HG03064 (cell line): ENCODE measurements around the gene GTF2H4.
"Not testable (repeated sequence)": the region's sequence is repeated elsewhere in the genome, so short reads cannot be mapped to it uniquely, and the experiment has no call there.

ENCODE experiments used
- ATAC-seq: cut with Tn5 transposase; IDR thresholded peaks from one replicate; pipeline ENCODE4 v1.9.1; 2021; ENCODE audit warnings: low read depth; ENCODE audit not compliant: unreplicated experiment

Gene GTF2H4

DNA sequence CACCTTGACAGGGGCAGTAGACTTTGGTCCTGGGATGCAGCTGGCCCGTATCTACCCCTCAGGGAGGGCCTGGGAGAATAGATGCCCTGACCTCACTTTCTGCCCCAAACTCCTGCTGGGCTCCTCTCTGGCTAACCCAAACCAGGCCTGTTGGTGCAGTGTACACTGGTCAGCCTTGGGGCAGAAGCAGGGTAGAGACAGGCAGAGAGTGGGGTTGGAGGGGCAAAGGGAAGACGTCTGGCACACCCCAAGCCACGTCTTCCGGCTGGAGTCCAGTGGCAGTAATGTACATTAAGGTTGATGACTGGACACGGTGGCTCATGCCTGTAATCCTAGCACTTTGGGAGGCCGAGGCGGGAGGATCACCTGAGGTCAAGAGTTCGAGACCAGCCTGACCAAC, 14.3 kb upstream of the GTF2H4 start:
- ATAC-seq: no peak

- no peak for ATAC-seq
Observed at GRCh38 chr6:30894381-30894780, 13.6 kb upstream of the GTF2H4 start.

DNA sequence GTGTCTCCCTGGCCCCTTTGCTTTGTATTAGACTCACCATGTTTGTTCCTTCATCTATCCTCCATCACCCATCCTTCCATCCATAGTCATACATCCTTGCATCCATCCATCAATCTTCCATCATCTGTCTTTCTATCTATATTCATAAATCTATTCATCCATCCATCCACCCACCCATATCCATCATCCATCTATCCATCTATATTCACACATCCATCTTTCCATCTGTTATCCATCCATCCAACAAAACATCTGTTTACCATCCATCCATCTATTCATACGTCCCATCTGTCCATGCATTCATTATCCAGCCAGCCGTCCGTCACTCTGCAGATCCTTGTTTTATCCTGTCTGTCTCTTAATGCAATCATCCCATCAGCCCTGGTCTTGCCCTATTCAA, 13.1 kb upstream of the GTF2H4 start:
- ATAC-seq: no peak

DNA sequence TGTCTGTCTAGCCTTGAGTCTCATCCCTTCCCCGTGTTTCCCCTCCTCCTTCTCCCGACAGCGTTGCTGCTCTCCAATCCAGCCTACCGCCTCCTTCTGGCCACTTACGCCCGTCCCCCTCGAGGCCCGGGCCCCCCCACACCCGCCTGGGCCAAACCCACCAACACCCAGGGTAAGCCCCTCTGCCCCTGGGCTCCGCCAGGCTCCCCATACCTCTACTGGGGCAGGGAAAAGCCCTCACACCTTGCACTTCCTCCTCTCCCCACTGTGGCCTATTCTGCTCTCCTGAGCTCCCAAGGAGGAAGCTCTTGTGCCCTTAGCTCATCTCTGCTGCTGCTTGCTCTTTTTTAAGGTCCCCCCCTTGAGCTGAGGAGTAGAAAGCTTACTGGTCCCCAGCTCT, 12.7 kb upstream of the GTF2H4 start:
- no peak for ATAC-seq

DNA sequence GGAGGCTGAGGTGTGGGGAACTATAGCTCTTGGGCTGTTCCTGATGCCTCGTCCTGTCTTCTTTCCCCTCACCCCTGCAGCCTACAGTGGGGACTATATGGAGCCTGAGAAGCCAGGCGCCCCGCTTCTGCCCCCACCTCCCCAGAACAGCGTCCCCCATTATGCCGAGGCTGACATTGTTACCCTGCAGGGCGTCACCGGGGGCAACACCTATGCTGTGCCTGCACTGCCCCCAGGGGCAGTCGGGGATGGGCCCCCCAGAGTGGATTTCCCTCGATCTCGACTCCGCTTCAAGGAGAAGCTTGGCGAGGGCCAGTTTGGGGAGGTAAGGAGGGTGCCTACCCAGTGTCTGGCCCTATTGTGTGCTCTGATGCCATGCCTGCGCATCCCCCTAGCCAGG, 11.5 kb upstream of the GTF2H4 start:
- ATAC-seq: no peak

GRCh38 chr6:30897882-30898281, 10.1 kb upstream of the GTF2H4 start:
- ATAC-seq: no peak

DNA sequence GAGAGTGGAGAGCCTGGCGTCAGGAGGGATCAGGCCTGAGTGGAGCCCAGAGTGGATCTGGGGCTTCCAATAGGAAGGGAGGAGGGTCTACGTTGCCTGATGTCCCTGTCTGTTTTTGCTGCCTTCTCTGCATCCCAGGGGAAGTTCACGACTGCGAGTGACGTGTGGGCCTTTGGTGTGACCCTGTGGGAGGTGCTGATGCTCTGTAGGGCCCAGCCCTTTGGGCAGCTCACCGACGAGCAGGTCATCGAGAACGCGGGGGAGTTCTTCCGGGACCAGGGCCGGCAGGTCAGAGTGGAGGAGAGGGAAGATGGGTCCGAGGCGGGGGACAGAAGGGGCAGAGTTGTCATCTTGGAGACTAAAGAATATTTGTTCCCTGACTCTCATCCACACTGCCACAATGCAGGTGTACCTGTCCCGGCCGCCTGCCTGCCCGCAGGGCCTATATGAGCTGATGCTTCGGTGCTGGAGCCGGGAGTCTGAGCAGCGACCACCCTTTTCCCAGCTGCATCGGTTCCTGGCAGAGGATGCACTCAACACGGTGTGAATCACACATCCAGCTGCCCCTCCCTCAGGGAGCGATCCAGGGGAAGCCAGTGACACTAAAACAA, 9.2 kb upstream of the GTF2H4 start:
- ATAC-seq: no peak

DNA sequence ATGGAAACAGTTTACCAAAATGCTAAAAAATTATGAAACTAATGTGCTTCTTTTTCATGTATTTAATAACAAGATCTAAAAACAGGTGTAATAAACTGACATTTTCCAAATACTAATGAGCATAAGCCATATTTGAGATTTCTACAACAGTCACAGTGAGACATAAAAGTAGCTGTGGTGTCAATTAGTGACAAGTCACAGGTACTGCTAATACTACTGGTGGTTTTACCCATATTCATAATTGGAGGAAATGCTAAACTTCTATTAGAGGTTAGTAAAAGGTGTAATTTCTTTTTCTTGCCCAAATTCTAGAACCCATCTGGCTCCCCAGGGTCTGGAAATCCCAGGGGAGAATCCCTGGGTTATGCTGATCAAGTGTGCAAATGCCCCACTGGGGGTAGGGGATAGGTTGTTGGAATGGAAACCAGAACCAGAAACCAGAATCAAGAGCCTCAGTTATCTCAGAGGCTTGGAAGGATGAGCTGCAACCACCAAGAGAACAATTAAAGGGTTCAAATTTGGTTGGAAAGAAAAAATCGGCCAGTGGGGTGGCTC, 7.1 kb upstream of the GTF2H4 start:
- ATAC-seq: no peak

DNA sequence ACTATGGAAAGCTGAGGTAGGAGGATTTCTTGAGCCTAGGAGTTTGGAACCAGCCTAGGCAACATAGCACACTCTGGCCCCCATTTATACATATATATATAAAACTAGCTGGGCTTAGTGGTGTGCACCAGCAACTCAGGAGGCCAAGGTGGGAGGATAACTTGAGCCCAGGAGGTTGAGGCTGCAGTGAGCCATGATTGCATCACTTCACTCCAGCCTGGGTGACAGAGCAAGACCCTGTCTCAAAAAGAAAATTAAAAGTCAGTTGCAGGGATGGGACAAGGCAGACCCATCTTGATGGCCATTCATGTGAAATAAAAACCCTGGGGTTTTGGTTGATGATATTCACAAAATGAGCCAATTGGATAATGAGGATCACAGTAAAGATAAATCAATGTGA, 6.6 kb upstream of the GTF2H4 start:
- no peak for ATAC-seq

- not testable (repeated sequence) for ATAC-seq
Observed at GRCh38 chr6:30902196-30902595, 5.8 kb upstream of the GTF2H4 start.

- no peak for ATAC-seq
Observed at GRCh38 chr6:30902709-30903108, 5.3 kb upstream of the GTF2H4 start.

DNA sequence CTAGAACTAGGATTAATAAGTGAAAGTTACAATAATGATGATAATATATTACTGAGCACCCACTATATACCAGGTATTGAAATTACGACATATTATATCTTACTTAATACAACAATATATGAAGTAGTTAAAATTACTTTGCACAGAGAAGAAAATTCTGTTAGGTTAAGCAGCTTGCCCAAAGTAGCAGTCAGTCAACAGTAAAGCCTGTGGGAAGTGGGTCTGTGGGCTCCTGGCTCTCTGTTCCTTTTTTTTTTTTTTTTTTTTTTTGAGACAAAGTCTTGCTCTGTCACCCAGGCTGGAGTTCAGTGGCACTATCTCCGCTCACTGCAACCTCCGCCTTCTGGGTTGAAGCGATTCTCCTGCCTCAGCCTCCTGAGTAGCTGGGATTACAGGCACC, 4.8 kb upstream of the GTF2H4 start:
- ATAC-seq: no peak

DNA sequence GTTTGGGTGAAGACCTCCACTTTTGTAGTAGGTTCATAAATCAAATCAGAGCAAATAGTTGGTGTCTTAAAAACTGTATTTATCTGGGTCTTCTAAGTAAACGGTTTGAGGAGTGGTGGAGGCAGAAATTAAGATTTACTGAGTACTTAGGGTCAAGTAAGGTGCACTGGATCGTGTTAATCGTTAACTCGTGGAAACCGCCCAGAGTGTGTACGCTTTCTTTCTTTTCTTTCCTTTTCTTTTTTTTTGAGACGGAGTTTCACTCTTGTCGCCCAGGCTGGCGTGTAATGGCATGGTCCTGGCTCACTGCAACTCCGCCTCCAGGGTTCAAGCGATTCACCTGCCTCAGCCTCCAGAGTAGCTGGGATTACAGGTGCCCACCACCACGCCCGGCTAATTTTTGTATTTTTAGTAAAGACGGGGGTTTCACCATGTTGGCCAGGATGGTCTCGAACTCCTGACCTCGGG, 683 bp upstream of the GTF2H4 start:
- ATAC-seq: not testable (repeated sequence)

DNA sequence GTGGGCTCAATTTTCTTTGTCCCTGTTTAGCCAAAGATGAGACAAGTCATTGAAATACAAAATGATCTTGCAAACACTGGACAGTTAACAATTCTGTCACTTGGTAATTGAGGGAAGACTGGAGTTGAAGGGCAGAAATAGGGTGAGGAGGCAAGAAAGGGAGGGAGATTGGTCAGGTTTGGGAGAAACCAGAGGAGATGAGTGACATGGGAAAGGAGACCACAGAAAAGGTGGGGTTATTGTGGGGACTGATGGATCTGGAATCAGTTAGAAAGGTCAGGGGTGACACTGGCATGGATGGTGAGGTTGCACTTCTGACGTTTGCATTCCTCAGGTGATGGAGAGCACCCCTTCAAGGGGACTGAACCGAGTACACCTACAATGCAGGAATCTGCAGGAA, 693 bp downstream of the GTF2H4 start:
- ATAC-seq: no peak

- not testable (repeated sequence) for ATAC-seq
Observed at GRCh38 chr6:30910473-30910872, 2.5 kb downstream of the GTF2H4 start.

GRCh38 chr6:30912746-30913520, 4.9 kb downstream of the GTF2H4 start:
- ATAC-seq: no peak

- no peak for ATAC-seq
Observed at GRCh38 chr6:30913721-30914075, 5.7 kb downstream of the GTF2H4 start.

DNA sequence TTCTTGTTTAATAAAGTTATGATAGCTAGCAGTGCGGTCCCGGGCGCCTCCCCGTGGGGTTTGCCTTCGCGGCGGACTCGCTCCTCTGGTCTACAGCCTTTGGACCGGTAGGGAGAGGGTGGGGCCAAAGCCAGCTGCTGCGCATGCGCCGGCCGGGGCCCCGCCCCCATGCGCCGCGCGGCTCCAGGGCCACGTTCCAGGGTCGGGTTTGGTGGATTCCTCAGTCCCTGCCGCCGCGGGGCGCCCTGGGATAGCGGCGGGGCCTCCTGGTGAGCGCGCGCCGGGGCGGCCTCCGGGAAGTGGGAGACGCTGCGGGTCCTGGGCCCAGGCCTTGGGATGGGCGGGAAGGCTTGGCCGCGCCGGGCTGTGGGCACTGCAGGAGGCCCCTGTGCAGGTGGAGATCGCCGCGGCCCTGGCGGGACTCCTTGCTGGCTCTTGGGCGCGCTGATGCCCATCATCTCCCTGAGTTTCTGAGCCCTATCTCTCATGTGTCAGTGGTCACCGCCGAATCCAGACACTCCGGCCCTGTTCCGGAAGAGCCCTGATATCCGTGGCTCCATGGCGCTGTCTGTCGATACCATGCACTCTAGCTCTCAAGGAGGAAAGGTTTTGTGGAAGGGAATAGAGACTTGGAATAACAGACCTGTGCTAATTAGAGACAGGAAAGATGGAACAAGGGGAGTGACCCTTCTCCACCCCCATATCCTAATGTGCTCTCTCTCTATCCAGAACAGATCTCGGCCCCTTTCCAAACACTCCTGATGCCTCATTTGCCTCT, 6.3 kb downstream of the GTF2H4 start, which contains the start of gene VARS2:
TSS of gene VARS2 (plus strand) at position 163 of the 778 bp plus-strand sequence. CDS start at position 762, 599 bp downstream.
- no peak for ATAC-seq

DNA sequence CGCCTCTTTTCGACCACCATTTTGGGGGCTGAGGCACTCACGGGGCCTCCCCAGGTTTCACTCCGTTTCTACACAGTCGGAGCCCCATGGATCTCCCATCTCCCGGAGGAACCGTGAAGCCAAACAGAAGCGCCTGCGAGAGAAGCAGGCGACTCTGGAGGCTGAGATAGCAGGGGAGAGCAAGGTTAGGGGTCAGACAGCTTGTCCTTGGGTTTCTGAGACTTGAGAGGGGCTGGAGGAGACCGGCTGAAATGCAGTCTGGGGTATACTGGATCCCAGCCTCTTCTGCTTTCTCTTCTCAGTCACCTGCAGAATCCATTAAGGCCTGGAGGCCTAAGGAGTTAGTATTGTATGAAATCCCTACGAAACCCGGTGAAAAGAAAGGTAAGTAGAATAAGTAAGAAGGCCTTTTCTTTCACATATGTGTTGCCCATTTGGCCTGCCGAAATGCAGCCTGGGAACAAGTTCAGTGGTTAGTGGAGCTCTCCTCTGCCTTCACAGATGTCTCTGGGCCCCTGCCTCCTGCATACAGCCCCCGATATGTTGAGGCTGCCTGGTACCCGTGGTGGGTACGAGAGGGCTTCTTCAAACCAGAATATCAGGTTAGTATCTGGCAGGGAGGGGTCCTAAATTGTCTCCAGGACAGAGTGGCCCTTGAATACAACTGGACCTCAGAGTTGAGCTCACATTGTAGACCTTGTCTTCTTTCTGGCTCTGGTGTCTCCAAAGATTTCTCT, 7.0 kb downstream of the GTF2H4 start:
- no peak for ATAC-seq

- no peak for ATAC-seq
Observed at GRCh38 chr6:30915591-30915946, 7.6 kb downstream of the GTF2H4 start.

DNA sequence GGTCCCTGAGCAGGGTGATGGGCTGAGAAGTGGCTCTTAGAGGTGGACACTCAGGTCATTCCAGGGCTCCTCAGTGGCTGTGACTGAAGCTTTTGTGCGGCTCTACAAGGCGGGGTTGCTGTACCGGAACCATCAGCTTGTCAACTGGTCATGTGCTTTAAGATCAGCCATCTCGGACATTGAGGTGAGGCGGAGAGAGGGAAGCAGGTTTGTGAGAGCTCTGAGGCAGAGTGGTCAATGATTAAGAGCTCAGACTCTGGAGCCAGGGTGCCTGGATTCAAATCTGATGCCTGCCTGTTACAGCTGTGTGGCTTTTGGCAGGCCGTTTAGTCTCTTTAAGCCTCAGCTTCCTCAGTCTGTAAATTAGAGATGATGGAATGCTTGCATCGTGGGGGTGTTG, 9.0 kb downstream of the GTF2H4 start:
- no peak for ATAC-seq
